Keratinocyte (primary cell): ENCODE data around the gene P2RY11. TPM values are rescaled to one million over a fixed set of nuclear protein-coding genes. Genes with fewer than 3 reads are reported as not detected.

Source experiments
- DNase-seq: peaks from one replicate; pipeline ENCODE4 v3.0.0-alpha.2; 2011; ENCODE audit warnings: low read depth, missing footprints, low spot score
- FAIRE-seq: peaks from 2 replicates; lab custom pipeline; 2011; peaks lifted over from hg19 to GRCh38; lab: Jason Lieb, UNC
- H2AFZ ChIP-seq: 2 replicates; pipeline ENCODE4 v1.6.0; 2012; ENCODE audit warnings: low read length, control low read depth, inconsistent platforms; ENCODE audit not compliant: control insufficient read depth
- H3K27ac ChIP-seq: 2 replicates; pipeline ENCODE4 v1.5.1; 2011; ENCODE audit warnings: low read length; ENCODE audit not compliant: control insufficient read depth, insufficient read depth
- H3K27me3 ChIP-seq: 3 replicates; pipeline ENCODE4 v1.6.0; 2011; ENCODE audit warnings: low read length; ENCODE audit not compliant: control insufficient read depth, insufficient read depth; ENCODE audit errors: extremely low read depth
- H3K36me3 ChIP-seq, 2 experiments: 2 replicates in 1 of 2; 3 replicates in 1 of 2; pipeline ENCODE4 v1.5.1; 2011; ENCODE audit warnings: low read length in 2 of 2, mild to moderate bottlenecking in 1 of 2; ENCODE audit not compliant: control insufficient read depth in 2 of 2, insufficient read depth in 2 of 2; ENCODE audit errors: extremely low read depth in 1 of 2
- H3K4me1 ChIP-seq: 3 replicates; pipeline ENCODE4 v1.5.1; 2011; ENCODE audit warnings: low read length; ENCODE audit not compliant: control insufficient read depth, insufficient read depth; ENCODE audit errors: extremely low read depth
- H3K4me2 ChIP-seq: 3 replicates; pipeline ENCODE4 v1.6.0; 2011; ENCODE audit warnings: low read depth, low read length; ENCODE audit not compliant: control insufficient read depth, insufficient read depth; ENCODE audit errors: extremely low read depth
- H3K4me3 ChIP-seq, 3 experiments: fragments of 200-600 bp in 1 of 3; sonication (generic) in 1 of 3; 2 replicates in 2 of 3; 3 replicates in 1 of 3; pipeline ENCODE4 v1.5.1; 2011 to 2016; ENCODE audit warnings: low read length in 3 of 3, mild to moderate bottlenecking in 3 of 3, control low read depth in 2 of 3, inconsistent platforms in 1 of 3, low read depth in 1 of 3, mixed read lengths in 1 of 3, mixed run types in 1 of 3, moderate library complexity in 1 of 3; ENCODE audit not compliant: control insufficient read depth in 2 of 3, insufficient read depth in 2 of 3; ENCODE audit errors: extremely low read depth in 1 of 3
- H3K79me2 ChIP-seq: 2 replicates; pipeline ENCODE4 v1.6.0; 2012; ENCODE audit warnings: low read length; ENCODE audit not compliant: control insufficient read depth, insufficient read depth
- H3K9ac ChIP-seq: 3 replicates; pipeline ENCODE4 v1.6.0; 2011; ENCODE audit warnings: low read length; ENCODE audit not compliant: control insufficient read depth, insufficient read depth; ENCODE audit errors: extremely low read depth
- H3K9me1 ChIP-seq: 3 replicates; pipeline ENCODE4 v1.6.0; 2011; ENCODE audit warnings: low read length; ENCODE audit not compliant: control insufficient read depth, insufficient read depth; ENCODE audit errors: extremely low read depth
- H3K9me3 ChIP-seq: 2 replicates; pipeline ENCODE4 v1.5.1; 2012; ENCODE audit warnings: low read depth, low read length; ENCODE audit not compliant: control insufficient read depth
- H4K20me1 ChIP-seq: 3 replicates; pipeline ENCODE4 v1.6.0; 2011; ENCODE audit warnings: low read length; ENCODE audit not compliant: control insufficient read depth, insufficient read depth; ENCODE audit errors: extremely low read depth
- EZH2 ChIP-seq: IDR thresholded peaks from one replicate; pipeline ENCODE4 v1.6.1; 2012; ENCODE audit warnings: inconsistent platforms, mild to moderate bottlenecking, low read length, moderate library complexity
- dilution Hi-C: fragments of 300-500 bp; cut with MboI; formaldehyde crosslinking; loops from one replicate; pipeline ENCODE4 v1.7.0; 2020; ENCODE audit warnings: low sequenced_read_pairs; ENCODE audit not compliant: extremely low pct_ligation_motif_present
- polyA plus RNA-seq, 5 experiments: library from polyadenylated mRNA; depleted of rRNA in 3 of 5; stranded (reverse) in 3 of 5; stranded (forward) in 1 of 5; unstranded in 1 of 5; fragments of >200 nt; gene quantifications; 1 replicate in 1 of 5; 2 replicates in 3 of 5; 3 replicates in 1 of 5; pipeline versions ENCODE4 v1.2.1 to v1.2.3, GENCODE V29; 2011 to 2012; ENCODE audit warnings: missing spikeins in 2 of 5, low read depth in 1 of 5, low replicate concordance in 1 of 5
- TF ChIP-seq, protein P1 (sequence below), 3 experiments: IDR thresholded peaks in 1 of 3; conservative IDR thresholded peaks in 1 of 3; optimal IDR thresholded peaks in 1 of 3; 2 replicates in 2 of 3; 3 replicates in 1 of 3; pipeline versions ENCODE3 to v1.5.1; 2011; ENCODE audit warnings: low read length in 3 of 3, mild to moderate bottlenecking in 3 of 3, moderate library complexity in 2 of 3, control low read depth in 1 of 3, inconsistent platforms in 1 of 3; ENCODE audit not compliant: insufficient read depth in 2 of 3; ENCODE audit errors: extremely low read depth in 1 of 3

P2RY11 gene
- polyA plus RNA-seq, 1 donor (not counting 4 experiments of a cell fraction or from before 2014, with no cell fraction given): 3.2 TPM

DNA sequence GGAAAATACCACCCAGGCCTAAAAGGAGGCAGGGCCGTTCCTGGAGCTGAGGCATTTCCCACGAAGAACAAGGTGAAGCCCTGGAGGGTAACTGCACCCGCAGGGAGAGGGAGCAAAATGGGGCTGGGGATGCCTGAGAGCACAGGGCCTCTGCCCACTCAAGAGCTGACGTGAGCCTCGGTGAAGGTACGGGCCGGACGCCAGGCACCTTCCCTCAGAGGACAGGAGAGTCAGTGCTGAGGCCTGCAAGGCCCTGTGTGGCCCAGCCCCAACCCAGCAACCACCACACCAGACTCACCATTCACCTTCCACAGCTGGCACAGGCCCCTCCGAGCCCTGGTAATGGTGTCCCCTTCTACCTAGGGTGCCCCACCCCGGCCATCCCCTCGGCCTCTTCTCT is 47.0 kb downstream of the P2RY11 start:
- no peak overlapping the region for H2AFZ ChIP-seq
- H3K9me3 ChIP-seq: no peaks in the 10 kb centered on the region
- peaks cover 43 to 53% of the 10 kb centered on the region in 2 experiments for H3K36me3 ChIP-seq
- H3K79me2 ChIP-seq: no peaks in the 10 kb centered on the region
- H3K4me1 ChIP-seq: no peaks in the 10 kb centered on the region
- DNase-seq (no peak), FAIRE-seq (no peak)
- H3K27ac ChIP-seq: no peak overlapping the region
- no peak overlapping the region for H3K4me3 ChIP-seq
- no peaks in the 10 kb centered on the region for H3K9me1 ChIP-seq
- dilution Hi-C loops: no loop called here
- H4K20me1 ChIP-seq: no peaks in the 10 kb centered on the region
- H3K9ac ChIP-seq: no peak overlapping the region
- H3K4me2 ChIP-seq: no peak overlapping the region
- no peaks in the 10 kb centered on the region for H3K27me3 ChIP-seq
- TF ChIP-seq, protein P1, sequence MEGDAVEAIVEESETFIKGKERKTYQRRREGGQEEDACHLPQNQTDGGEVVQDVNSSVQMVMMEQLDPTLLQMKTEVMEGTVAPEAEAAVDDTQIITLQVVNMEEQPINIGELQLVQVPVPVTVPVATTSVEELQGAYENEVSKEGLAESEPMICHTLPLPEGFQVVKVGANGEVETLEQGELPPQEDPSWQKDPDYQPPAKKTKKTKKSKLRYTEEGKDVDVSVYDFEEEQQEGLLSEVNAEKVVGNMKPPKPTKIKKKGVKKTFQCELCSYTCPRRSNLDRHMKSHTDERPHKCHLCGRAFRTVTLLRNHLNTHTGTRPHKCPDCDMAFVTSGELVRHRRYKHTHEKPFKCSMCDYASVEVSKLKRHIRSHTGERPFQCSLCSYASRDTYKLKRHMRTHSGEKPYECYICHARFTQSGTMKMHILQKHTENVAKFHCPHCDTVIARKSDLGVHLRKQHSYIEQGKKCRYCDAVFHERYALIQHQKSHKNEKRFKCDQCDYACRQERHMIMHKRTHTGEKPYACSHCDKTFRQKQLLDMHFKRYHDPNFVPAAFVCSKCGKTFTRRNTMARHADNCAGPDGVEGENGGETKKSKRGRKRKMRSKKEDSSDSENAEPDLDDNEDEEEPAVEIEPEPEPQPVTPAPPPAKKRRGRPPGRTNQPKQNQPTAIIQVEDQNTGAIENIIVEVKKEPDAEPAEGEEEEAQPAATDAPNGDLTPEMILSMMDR (optimal IDR thresholded peaks at IDR 0.05 in 1 of 3, IDR thresholded peaks at IDR 0.05 in 1 of 3, conservative IDR thresholded peaks at IDR 0.05 in 1 of 3; ENCODE audit: extremely low read depth in 1 of 3, insufficient read depth in 2 of 3, low read length in 3 of 3): no peak
- no peak for TF ChIP-seq EZH2

DNA sequence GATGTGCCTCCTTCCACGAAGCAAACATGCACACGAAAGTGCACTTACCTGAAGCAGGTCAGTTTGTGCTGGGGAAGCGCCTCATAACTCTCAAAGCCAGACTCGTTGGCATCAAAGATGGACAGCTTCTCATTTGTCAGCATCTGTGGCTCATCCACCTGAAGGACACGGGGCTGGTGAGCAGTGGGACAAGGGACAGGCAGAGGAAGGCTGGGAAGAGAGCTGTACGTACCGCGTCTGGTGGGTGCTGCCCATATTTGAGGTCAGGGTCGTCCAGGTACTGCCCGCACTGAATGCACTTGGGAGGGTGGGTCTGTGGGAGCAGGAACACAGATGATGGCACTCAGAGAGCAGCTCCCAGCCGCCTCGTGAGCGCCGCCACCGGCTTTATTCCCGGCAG is 48.1 kb downstream of the P2RY11 start:
- Histone ChIP-seq H4K20me1 (no peaks in the 10 kb centered on the region), H3K36me3 (peaks cover 35 to 46% of the 10 kb centered on the region in 2 experiments), H2AFZ (no peak overlapping the region), H3K79me2 (no peaks in the 10 kb centered on the region), H3K4me3 (no peak overlapping the region), H3K27me3 (no peaks in the 10 kb centered on the region), H3K27ac (no peak overlapping the region), H3K4me2 (no peak overlapping the region), H3K9ac (no peak overlapping the region), H3K4me1 (no peaks in the 10 kb centered on the region), H3K9me3 (no peaks in the 10 kb centered on the region), H3K9me1 (no peaks in the 10 kb centered on the region)
- FAIRE-seq: no peak
- no peak for TF ChIP-seq EZH2
- TF ChIP-seq, protein P1 (optimal IDR thresholded peaks at IDR 0.05 in 1 of 3, IDR thresholded peaks at IDR 0.05 in 1 of 3, conservative IDR thresholded peaks at IDR 0.05 in 1 of 3; ENCODE audit: extremely low read depth in 1 of 3, insufficient read depth in 2 of 3, low read length in 3 of 3): no peak
- dilution Hi-C loops: no loop called here
- no peak for DNase-seq
